ENCODE measurements around the gene OR2A7.
"Not testable (repeated sequence)": the region's sequence is repeated elsewhere in the genome, so short reads cannot be mapped to it uniquely, and the experiment has no call there.

Gene OR2A7

DNA sequence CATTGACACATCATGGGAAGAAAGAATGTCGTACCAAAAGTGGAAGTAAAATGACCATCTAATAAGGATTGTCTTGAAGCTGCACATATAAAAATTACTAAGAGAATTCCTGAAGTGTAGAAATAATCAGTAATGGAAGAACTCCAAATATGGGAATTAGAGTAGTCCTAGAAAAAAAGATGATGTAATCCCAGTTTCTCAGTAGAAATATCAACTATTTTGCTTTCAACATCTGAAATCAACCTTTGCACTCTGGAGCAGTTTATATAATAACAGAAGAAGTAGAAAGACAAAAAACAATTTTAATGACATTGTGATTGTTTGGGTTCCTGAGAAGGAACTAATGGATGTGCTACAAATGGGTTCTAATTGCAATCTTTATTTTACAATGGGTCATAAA is 31.6 kb downstream of the OR2A7 start:
- not testable (repeated sequence) for H3K9me3 ChIP-seq (ENCODE audit: severe bottlenecking); DNase-seq; H3K27me3 ChIP-seq (ENCODE audit: insufficient read depth, low read depth, severe bottlenecking); H3K36me3 ChIP-seq; H3K27ac ChIP-seq; H3K4me3 ChIP-seq (ENCODE audit: low read depth, low read length)

DNA sequence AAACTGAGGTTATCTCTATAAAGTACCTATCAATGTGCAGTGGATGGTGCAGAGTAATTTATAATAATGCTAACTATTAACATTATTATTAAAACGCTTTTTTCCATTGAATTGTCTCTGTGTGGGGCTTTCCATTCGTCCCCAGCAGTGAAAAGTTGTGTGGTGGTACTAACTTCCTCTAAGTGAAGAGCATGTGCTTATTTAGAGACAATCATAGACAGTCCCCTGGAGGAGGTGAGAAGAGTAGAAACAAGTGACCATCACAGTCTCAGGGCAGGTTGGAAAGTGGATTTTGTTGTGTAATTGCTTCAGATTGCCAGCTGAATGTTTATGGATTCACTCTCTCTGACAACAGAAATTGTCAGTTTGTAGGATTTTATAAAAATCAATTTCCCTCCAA is 33.6 kb downstream of the OR2A7 start:
- H3K4me3 ChIP-seq (ENCODE audit: low read depth, low read length); H3K9me3 ChIP-seq (ENCODE audit: severe bottlenecking); H3K36me3 ChIP-seq; H3K27me3 ChIP-seq (ENCODE audit: insufficient read depth, low read depth, severe bottlenecking); H3K27ac ChIP-seq; DNase-seq: not testable (repeated sequence)

DNA sequence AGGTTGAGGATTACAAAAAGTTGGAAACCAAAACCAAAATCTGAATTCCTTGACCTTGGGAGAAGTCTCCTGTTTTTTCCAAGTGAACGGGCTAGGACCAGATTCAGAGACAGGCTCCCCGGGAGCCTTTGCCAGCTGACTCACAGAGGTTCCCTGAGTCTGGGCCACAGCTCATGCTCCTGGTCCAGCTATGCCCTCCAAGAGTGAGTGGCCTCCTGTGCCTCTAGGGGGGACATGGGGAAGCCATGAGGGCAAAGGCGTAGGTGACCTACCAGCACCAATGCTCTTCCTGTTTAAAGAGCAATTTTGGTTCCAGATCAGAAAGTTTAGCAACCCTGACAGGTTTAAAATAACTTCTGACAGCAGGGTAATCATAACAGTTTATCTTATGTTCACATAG is 35.8 kb downstream of the OR2A7 start:
- H3K27ac ChIP-seq; H3K4me3 ChIP-seq (ENCODE audit: low read depth, low read length); DNase-seq; H3K36me3 ChIP-seq; H3K27me3 ChIP-seq (ENCODE audit: insufficient read depth, low read depth, severe bottlenecking); H3K9me3 ChIP-seq (ENCODE audit: severe bottlenecking): not testable (repeated sequence)

DNA sequence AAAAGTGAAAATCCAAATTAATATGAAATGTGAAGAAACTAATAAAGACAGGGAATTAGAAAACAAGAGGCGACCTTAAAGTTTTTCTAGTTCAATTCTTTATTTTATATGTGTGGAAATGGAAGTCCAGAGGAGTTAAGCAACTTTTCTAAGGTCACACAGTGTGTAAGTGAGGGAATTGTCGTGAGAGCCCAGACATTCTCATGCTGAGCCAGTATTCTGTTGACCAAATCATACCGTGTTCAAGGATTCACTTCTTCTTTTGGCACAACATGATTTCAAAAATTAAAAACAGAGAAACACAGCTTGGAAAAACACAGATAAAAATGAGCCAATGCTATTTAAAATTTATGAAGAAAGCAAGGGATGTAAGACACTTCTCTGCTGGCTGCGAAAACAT is 37.7 kb downstream of the OR2A7 start:
- not testable (repeated sequence) for H3K27ac ChIP-seq; H3K4me3 ChIP-seq (ENCODE audit: low read depth, low read length); H3K36me3 ChIP-seq; H3K9me3 ChIP-seq (ENCODE audit: severe bottlenecking); DNase-seq; H3K27me3 ChIP-seq (ENCODE audit: insufficient read depth, low read depth, severe bottlenecking)

DNA sequence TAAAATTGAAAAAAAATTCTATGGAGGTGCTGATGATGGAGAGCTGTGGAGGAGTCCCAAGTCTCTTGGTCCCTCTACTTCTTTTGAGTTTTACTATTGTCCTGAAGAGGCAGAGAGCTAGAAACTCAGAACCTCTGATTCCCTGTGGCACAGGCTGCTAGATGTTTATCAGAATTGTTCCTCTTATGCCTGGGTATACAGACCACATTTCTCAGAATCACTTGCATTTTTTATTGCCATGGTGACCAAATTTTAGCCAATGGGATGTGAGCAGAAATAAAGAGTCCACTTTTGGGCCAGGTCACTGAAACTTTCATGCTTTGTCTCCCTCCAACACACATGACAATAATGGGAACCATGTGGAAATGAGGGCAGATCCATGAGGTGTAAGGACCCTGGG is 40.9 kb downstream of the OR2A7 start:
- H3K9me3 ChIP-seq (ENCODE audit: severe bottlenecking); H3K36me3 ChIP-seq; DNase-seq; H3K4me3 ChIP-seq (ENCODE audit: low read depth, low read length); H3K27me3 ChIP-seq (ENCODE audit: insufficient read depth, low read depth, severe bottlenecking); H3K27ac ChIP-seq: not testable (repeated sequence)

DNA sequence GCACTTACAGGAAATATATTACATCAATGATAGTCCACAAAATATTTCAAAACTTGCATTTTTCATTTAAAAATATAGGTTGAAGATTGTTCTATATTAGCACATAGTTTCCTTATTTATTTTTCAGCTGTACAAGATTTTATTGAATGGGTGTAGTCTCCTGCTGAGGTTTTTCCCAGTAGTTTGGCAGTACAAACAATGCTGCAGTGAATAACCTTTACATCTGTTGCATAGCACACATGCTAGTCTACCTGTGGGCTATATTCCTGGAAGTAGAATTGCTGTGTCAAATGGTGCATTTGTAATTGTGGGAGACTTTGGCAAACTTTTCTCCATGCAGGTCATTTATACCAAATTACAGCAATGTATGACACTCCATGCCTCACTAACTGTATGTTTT is 44.1 kb downstream of the OR2A7 start:
- H3K27ac ChIP-seq; H3K4me3 ChIP-seq (ENCODE audit: low read depth, low read length); H3K36me3 ChIP-seq; H3K9me3 ChIP-seq (ENCODE audit: severe bottlenecking); DNase-seq; H3K27me3 ChIP-seq (ENCODE audit: insufficient read depth, low read depth, severe bottlenecking): not testable (repeated sequence)

DNA sequence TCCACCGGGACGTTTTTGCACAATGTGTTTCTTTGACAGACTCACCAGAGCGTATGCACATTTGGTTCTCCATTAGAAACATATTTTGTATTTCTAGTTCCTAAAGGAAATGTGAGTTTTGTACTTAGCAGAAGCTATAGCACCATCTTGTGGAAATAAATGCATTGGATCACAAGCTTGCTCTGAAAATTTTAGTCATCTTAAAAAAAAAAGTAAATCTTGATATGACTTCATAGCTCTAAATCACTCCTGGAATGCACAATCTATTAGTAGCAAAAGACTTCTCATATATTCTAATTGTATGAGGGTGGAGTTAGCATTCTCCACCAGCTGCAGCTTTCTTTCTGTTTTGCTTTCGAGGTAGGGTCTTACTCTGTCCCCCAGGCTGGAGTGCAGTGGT is 45.4 kb downstream of the OR2A7 start:
- not testable (repeated sequence) for DNase-seq; H3K27me3 ChIP-seq (ENCODE audit: insufficient read depth, low read depth, severe bottlenecking); H3K9me3 ChIP-seq (ENCODE audit: severe bottlenecking)

DNA sequence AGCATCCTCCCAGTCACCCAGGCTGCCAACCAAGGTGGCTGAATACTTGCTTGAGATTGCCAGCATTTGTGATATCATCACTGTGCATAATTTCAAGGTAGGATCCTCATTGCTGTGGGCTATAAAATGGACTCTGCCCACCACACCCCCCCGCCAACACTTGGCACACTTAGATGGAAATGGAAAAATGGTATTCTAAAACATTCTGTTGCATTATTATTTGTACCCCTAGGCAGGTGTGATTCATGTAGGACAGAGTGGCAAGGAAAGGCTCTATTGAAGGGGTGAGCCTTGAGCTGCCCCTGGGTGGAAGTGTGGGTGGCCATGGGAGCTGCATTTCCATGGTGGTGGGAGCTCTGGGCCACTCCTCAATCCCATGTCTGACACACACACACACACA is 46.0 kb downstream of the OR2A7 start:
- H3K9me3 ChIP-seq (ENCODE audit: severe bottlenecking); DNase-seq; H3K4me3 ChIP-seq (ENCODE audit: low read depth, low read length); H3K36me3 ChIP-seq; H3K27ac ChIP-seq; H3K27me3 ChIP-seq (ENCODE audit: insufficient read depth, low read depth, severe bottlenecking): not testable (repeated sequence)

More for the DNA sequence above, 45.4 kb downstream of the OR2A7 start:
- H3K4me3 ChIP-seq (ENCODE audit: low read depth, low read length); H3K36me3 ChIP-seq; H3K27ac ChIP-seq: not testable (repeated sequence)

DNA sequence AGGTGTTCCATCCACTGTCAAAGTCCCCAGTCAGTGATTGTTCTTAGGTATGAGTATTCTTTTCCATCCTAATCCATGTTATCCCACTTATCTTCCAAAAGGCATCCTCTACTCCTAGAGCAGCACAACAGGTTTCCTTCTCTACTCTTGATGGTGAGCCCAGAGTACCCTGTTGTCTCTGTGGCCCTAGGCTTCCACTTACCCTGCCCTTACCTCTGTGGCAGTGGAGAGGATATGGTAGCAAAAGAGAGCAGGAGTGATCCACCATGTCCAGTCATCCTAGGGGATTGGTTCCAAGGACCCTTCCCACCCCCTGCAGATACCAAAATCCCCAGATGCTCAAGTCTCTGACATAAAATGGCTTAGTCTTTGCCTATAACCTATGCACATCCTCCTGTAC is 47.4 kb downstream of the OR2A7 start:
- not testable (repeated sequence) for H3K36me3 ChIP-seq; H3K27me3 ChIP-seq (ENCODE audit: insufficient read depth, low read depth, severe bottlenecking); H3K4me3 ChIP-seq (ENCODE audit: low read depth, low read length); DNase-seq; H3K27ac ChIP-seq; H3K9me3 ChIP-seq (ENCODE audit: severe bottlenecking)

Measured in WERI-Rb-1 (cell line).